B cell (primary cell): Measurements from ENCODE around the gene EZH2. TPM values are rescaled to one million over a fixed set of nuclear protein-coding genes. Genes with fewer than 3 reads are reported as not detected.

Experiments
- ATAC-seq: fragments of 200-7000 bp; cut with Tn5 transposase; one replicate; pipeline ENCODE4 v1.10.0; 2021; ENCODE audit warnings: low read depth, mild to moderate bottlenecking, moderate number of reproducible peaks, moderate library complexity
- CTCF ChIA-PET: fragments of 350-600 bp; sonication (Branson Sonifier 250); formaldehyde crosslinking; loops from one replicate; lab custom pipeline; 2021; ENCODE audit warnings: antibody characterized with exemption, inconsistent platforms; lab: Charles Lee
- POLR2A ChIA-PET: fragments of 350-600 bp; sonication (Branson Sonifier 250); formaldehyde crosslinking; loops from one replicate; lab custom pipeline; 2021; ENCODE audit warnings: antibody characterized with exemption; lab: Charles Lee
- DNase-seq: peaks from one replicate; pipeline ENCODE4 v3.0.0; 2013
- H2AFZ ChIP-seq: 2 replicates; pipeline ENCODE4 v1.6.1; 2012; ENCODE audit warnings: mild to moderate bottlenecking, low read depth, low read length; ENCODE audit not compliant: insufficient read depth, poor library complexity, severe bottlenecking
- H3K27ac ChIP-seq, 2 donors: 1 replicate in 1 of 2; 2 replicates in 1 of 2; pipeline ENCODE4 v1.5.1; 2012 to 2013; ENCODE audit warnings: low read length in 2 of 2, mild to moderate bottlenecking in 2 of 2, moderate library complexity in 1 of 2
- H3K27me3 ChIP-seq, 4 experiments: fragments of 200-600 bp in 1 of 4; sonication (generic) in 1 of 4; replicated peaks in 1 of 4; 1 replicate in 2 of 4; 2 replicates in 2 of 4; pipeline versions ENCODE4 v1.6.1 to v1.7.0; 2013 to 2016; ENCODE audit warnings: low read length in 3 of 4, mild to moderate bottlenecking in 2 of 4, mixed read lengths in 1 of 4, moderate library complexity in 1 of 4; ENCODE audit not compliant: insufficient read depth in 4 of 4, control insufficient read depth in 3 of 4; ENCODE audit errors: control extremely low read depth in 1 of 4
- H3K36me3 ChIP-seq, 2 experiments: replicated peaks in 1 of 2; 1 replicate in 1 of 2; 2 replicates in 1 of 2; pipeline versions ENCODE4 v1.6.1 to v1.7.1; 2013; ENCODE audit warnings: low read length in 1 of 2; ENCODE audit not compliant: insufficient read depth in 2 of 2, control insufficient read depth in 1 of 2; ENCODE audit errors: control extremely low read depth in 1 of 2, extremely low read depth in 1 of 2
- H3K4me1 ChIP-seq, 2 donors: fragments of 200-600 bp in 1 of 2; sonication (generic) in 1 of 2; 1 replicate in 1 of 2; 2 replicates in 1 of 2; pipeline versions ENCODE4 v1.5.1 to v1.6.1; 2013 to 2017; ENCODE audit warnings: low read length in 2 of 2; ENCODE audit not compliant: control insufficient read depth in 2 of 2, insufficient read depth in 2 of 2
- H3K4me2 ChIP-seq: replicated peaks from 2 replicates; pipeline ENCODE3; 2012; ENCODE audit warnings: mild to moderate bottlenecking, low read depth, low read length; ENCODE audit not compliant: poor library complexity, severe bottlenecking
- H3K4me3 ChIP-seq, 5 experiments: fragments of 200-600 bp in 1 of 5; sonication (generic) in 1 of 5; 1 replicate in 3 of 5; 2 replicates in 2 of 5; pipeline versions ENCODE4 v1.5.1 to v1.7.0; 2011 to 2016; ENCODE audit warnings: low read length in 4 of 5, mild to moderate bottlenecking in 4 of 5, low read depth in 2 of 5, control low read depth in 1 of 5, moderate library complexity in 1 of 5; ENCODE audit not compliant: insufficient read depth in 1 of 5; ENCODE audit errors: control extremely low read depth in 1 of 5, extremely low read depth in 1 of 5
- H3K79me2 ChIP-seq: fragments of 200-600 bp; sonication (generic); one replicate; pipeline ENCODE4 v1.6.0; 2016; ENCODE audit warnings: low read length; ENCODE audit not compliant: control insufficient read depth, insufficient read depth
- H3K9ac ChIP-seq: fragments of 200-600 bp; sonication (generic); 2 replicates; pipeline ENCODE4 v1.6.1; 2017; ENCODE audit warnings: mild to moderate bottlenecking, low read length, moderate library complexity
- H3K9me3 ChIP-seq, 3 donors: one replicate each; pipeline versions ENCODE4 v1.6.1 to v1.7.1; 2013; ENCODE audit warnings: low read length in 2 of 3; ENCODE audit not compliant: control insufficient read depth in 2 of 3, insufficient read depth in 1 of 3; ENCODE audit errors: control extremely low read depth in 1 of 3
- H4K20me1 ChIP-seq: 2 replicates; pipeline ENCODE4 v1.6.0; 2012; ENCODE audit warnings: mild to moderate bottlenecking, low read length; ENCODE audit not compliant: insufficient read depth, control insufficient read depth, poor library complexity, severe bottlenecking
- H3K27ac Mint-ChIP-seq: one replicate; pipeline ENCODE4 v1.8.0; 2021; ENCODE audit warnings: mixed read lengths
- H3K27me3 Mint-ChIP-seq: one replicate; pipeline ENCODE4 v1.8.0; 2021; ENCODE audit warnings: mixed read lengths
- H3K4me1 Mint-ChIP-seq: one replicate; pipeline ENCODE4 v1.8.0; 2021; ENCODE audit warnings: mixed read lengths
- H3K4me3 Mint-ChIP-seq: one replicate; pipeline ENCODE4 v1.8.0; 2021; ENCODE audit warnings: mixed read lengths
- H3K9me3 Mint-ChIP-seq: one replicate; pipeline ENCODE4 v1.8.0; 2022; ENCODE audit warnings: mixed read lengths; ENCODE audit not compliant: insufficient read depth
- EZH2 ChIP-seq: IDR thresholded peaks from 2 replicates; pipeline ENCODE4 v1.6.1; 2012; ENCODE audit warnings: borderline replicate concordance, low read depth, mild to moderate bottlenecking, moderate library complexity, low read length; ENCODE audit not compliant: insufficient read depth, poor library complexity, severe bottlenecking
- WGBS: methylation state at CpG from one replicate; pipeline ENCODE4 v1.1.5; 2013; ENCODE audit warnings: missing lambda C conversion rate; ENCODE audit not compliant: insufficient coverage; 5-methylcytosine and 5-hydroxymethylcytosine counted together
- intact Hi-C: fragments of 100-400 bp; cut with micrococcal nuclease; formaldehyde crosslinking; loops from one replicate; pipeline ENCODE4 v1.10.0; 2022
- polyA plus RNA-seq: library from polyadenylated mRNA; depleted of rRNA; stranded (reverse); fragments of >200 nt; gene quantifications from 2 replicates; pipeline ENCODE4 v1.2.3, GENCODE V29; 2012
- total RNA-seq, 2 donors: library from RNA; stranded (reverse); fragments of 120-200 nt in 1 of 2; gene quantifications; 1 replicate in 1 of 2; 2 replicates in 1 of 2; pipeline versions ENCODE4 v1.2.3 to v1.2.4, GENCODE V29; 2013 to 2022
- TF ChIP-seq, protein P1 (sequence below): fragments of 200-600 bp; IDR thresholded peaks from one replicate; pipeline ENCODE4 v1.8.0; 2022; ENCODE audit warnings: antibody characterized with exemption, mild to moderate bottlenecking

EZH2 gene
- total and polyA plus RNA-seq, 2 donors (not counting 1 experiment from before 2014, with no cell fraction given): 5.1 to 10.3 TPM

DNA sequence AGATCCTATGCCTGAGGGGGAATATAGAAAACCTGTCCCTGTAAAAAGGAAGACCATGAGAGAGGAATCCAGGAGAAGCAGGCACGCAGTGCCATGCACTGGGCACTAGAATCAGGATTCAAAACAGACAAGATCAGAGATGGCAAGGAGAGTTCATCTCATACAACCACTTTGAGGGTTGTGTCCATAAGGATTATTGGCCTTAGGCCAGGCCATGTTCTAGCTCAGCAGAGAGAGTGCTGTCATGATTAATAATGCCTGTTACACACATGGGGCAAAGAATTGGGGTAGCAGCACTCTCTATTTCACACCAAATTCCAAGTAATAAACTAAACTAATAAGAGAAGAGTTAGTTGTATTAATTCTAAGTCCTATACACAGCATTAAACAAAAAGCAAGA is 29.1 kb downstream of the EZH2 start:
- H3K27ac Mint-ChIP-seq: no peak overlapping the region
- Histone ChIP-seq H3K4me2 (no peak overlapping the region), H3K27ac (no peak overlapping the region), H2AFZ (no peak overlapping the region), H4K20me1 (no peaks in the 10 kb centered on the region), H3K79me2 (peaks cover 88% of the 10 kb centered on the region), H3K4me1 (no peaks in the 10 kb centered on the region), H3K4me3 (no peak overlapping the region), H3K36me3 (no peaks in the 10 kb centered on the region), H3K9me3 (no peaks in the 10 kb centered on the region), H3K9ac (no peak overlapping the region), H3K27me3 (no peaks in the 10 kb centered on the region)
- no peak overlapping the region for H3K4me3 Mint-ChIP-seq
- ATAC-seq (no peak), DNase-seq (no peak)
- no peaks in the 10 kb centered on the region for H3K9me3 Mint-ChIP-seq
- no peak for TF ChIP-seq EZH2
- TF ChIP-seq, protein P1, sequence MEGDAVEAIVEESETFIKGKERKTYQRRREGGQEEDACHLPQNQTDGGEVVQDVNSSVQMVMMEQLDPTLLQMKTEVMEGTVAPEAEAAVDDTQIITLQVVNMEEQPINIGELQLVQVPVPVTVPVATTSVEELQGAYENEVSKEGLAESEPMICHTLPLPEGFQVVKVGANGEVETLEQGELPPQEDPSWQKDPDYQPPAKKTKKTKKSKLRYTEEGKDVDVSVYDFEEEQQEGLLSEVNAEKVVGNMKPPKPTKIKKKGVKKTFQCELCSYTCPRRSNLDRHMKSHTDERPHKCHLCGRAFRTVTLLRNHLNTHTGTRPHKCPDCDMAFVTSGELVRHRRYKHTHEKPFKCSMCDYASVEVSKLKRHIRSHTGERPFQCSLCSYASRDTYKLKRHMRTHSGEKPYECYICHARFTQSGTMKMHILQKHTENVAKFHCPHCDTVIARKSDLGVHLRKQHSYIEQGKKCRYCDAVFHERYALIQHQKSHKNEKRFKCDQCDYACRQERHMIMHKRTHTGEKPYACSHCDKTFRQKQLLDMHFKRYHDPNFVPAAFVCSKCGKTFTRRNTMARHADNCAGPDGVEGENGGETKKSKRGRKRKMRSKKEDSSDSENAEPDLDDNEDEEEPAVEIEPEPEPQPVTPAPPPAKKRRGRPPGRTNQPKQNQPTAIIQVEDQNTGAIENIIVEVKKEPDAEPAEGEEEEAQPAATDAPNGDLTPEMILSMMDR: no peak
- H3K4me1 Mint-ChIP-seq: peaks cover 14% of the 10 kb centered on the region
- H3K27me3 Mint-ChIP-seq: no peaks in the 10 kb centered on the region
- POLR2A ChIA-PET: no interaction called here
- WGBS: no CpG with 5 or more reads among the region's 1 CpG
- CTCF ChIA-PET: interaction anchor here (2.1 to 2.7 kb wide), 2 partner anchors 87 to 106 kb away, joined by 9 to 16 read pairs; no protein-coding TSS in a partner anchor
- intact Hi-C loops: no loop called here

DNA sequence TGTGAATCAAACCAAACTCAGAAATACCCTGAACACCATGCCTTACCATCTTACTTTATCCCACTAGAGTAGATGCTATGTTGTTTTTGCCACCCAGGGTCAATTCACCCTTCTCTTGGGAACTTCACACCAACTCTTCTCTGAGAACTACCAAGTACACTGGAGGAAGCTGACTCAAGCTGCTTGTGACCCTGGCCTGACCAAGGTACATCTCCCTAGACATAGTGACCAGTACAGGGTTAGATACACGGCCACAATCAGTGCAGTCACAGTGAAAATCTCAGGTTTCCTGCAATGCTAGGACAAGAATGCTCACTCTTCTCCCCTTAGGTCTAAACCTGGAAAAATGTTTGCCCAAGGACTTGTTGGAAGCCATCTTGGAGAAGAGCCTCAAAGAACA is 31.8 kb downstream of the EZH2 start:
- POLR2A ChIA-PET: no interaction called here
- ATAC-seq: no peak
- H3K27ac Mint-ChIP-seq: no peak overlapping the region

More for the DNA sequence above, 31.8 kb downstream of the EZH2 start:
- Histone ChIP-seq H3K36me3 (no peaks in the 10 kb centered on the region), H3K79me2 (peaks cover 91% of the 10 kb centered on the region), H4K20me1 (no peaks in the 10 kb centered on the region), H3K4me1 (no peaks in the 10 kb centered on the region), H2AFZ (no peak overlapping the region), H3K4me2 (no peak overlapping the region), H3K27me3 (no peaks in the 10 kb centered on the region), H3K27ac (no peak overlapping the region), H3K9me3 (no peaks in the 10 kb centered on the region), H3K9ac (no peak overlapping the region), H3K4me3 (no peak overlapping the region)
- DNase-seq: no peak
- no peaks in the 10 kb centered on the region for H3K27me3 Mint-ChIP-seq
- peaks cover 16% of the 10 kb centered on the region for H3K4me1 Mint-ChIP-seq
- intact Hi-C loops: no loop called here
- TF ChIP-seq EZH2: no peak
- TF ChIP-seq, protein P1: no peak
- H3K9me3 Mint-ChIP-seq: no peaks in the 10 kb centered on the region
- CTCF ChIA-PET: no interaction called here
- WGBS: 67% methylated on average over 1 of the region's 1 CpG
- H3K4me3 Mint-ChIP-seq: no peak overlapping the region
